ENCODE results near the gene CDH20.

Gene CDH20

GRCh38 chr18:61551586-61551985 is 218.4 kb downstream of the CDH20 start:
- H3K9me3 ChIP-seq (ENCODE audit: severe bottlenecking) = no peaks in the 10 kb centered on the region
- no peaks in the 10 kb centered on the region for H3K36me3 ChIP-seq
- H3K4me3 ChIP-seq (ENCODE audit: low read depth, low read length) = no peak overlapping the region
- DNase-seq = peak; percentile 70
- TF ChIP-seq, protein P1, sequence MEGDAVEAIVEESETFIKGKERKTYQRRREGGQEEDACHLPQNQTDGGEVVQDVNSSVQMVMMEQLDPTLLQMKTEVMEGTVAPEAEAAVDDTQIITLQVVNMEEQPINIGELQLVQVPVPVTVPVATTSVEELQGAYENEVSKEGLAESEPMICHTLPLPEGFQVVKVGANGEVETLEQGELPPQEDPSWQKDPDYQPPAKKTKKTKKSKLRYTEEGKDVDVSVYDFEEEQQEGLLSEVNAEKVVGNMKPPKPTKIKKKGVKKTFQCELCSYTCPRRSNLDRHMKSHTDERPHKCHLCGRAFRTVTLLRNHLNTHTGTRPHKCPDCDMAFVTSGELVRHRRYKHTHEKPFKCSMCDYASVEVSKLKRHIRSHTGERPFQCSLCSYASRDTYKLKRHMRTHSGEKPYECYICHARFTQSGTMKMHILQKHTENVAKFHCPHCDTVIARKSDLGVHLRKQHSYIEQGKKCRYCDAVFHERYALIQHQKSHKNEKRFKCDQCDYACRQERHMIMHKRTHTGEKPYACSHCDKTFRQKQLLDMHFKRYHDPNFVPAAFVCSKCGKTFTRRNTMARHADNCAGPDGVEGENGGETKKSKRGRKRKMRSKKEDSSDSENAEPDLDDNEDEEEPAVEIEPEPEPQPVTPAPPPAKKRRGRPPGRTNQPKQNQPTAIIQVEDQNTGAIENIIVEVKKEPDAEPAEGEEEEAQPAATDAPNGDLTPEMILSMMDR (IDR thresholded peaks at IDR 0.05; ENCODE audit: low read depth, low read length) = peak; percentile 77
- no peak overlapping the region for H3K27ac ChIP-seq
- no peaks in the 10 kb centered on the region for H3K27me3 ChIP-seq (ENCODE audit: insufficient read depth, low read depth, severe bottlenecking)

DNA sequence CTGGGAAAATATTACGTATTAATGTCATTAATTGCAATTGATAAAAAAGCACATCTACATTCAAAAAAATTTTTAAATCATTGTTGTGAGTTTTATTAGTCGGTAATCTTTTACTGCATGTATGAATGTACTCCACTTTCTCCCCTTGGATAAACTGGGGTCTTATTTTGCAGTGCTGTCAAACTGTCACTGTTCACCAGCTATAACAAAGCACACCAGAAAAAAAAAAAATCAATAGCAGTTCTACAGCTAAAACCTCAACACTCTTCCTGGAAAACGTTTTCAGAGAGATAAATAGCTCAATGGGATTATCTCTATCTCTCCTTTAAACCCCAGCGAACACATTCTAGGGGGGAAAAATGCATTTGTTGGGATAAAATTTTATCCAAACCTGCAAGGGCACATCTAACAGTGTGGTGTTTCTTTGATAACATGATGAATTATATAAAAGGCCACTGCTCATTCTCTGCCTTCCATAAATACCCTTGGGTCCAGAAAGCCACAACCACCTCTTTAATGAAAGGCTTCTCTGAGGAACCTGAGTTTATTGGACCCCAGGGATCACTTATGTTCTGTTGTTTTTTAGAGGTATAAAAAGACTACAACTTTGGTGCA is 219.9 kb downstream of the CDH20 start:
- no peak for DNase-seq
- H3K9me3 ChIP-seq (ENCODE audit: severe bottlenecking) = no peaks in the 10 kb centered on the region
- TF ChIP-seq, protein P1 (IDR thresholded peaks at IDR 0.05; ENCODE audit: low read depth, low read length) = no peak
- H3K4me3 ChIP-seq (ENCODE audit: low read depth, low read length) = no peak overlapping the region
- no peaks in the 10 kb centered on the region for H3K27me3 ChIP-seq (ENCODE audit: insufficient read depth, low read depth, severe bottlenecking)
- no peak overlapping the region for H3K27ac ChIP-seq
- no peaks in the 10 kb centered on the region for H3K36me3 ChIP-seq

DNA sequence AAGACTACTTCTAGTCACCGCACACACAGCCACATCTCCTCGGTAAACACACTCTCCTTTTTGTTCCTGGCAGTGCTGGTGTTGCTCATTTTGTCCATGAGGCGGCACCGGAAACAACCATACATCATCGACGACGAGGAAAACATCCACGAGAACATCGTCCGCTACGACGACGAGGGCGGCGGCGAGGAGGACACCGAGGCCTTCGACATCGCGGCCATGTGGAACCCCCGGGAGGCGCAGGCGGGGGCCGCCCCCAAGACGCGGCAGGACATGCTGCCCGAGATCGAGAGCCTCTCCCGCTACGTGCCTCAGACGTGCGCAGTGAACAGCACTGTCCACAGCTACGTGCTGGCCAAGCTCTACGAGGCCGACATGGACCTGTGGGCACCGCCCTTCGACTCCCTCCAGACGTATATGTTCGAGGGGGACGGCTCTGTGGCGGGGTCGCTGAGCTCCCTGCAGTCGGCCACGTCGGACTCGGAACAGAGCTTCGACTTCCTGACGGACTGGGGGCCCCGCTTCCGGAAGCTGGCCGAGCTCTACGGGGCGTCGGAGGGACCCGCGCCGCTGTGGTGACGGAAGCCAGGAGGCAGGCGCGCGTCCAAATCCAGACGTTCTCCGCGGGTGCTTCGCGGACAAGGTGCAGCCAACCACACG is 221.0 kb downstream of the CDH20 start:
- no peak overlapping the region for H3K4me3 ChIP-seq (ENCODE audit: low read depth, low read length)
- TF ChIP-seq, protein P1 (IDR thresholded peaks at IDR 0.05; ENCODE audit: low read depth, low read length) = no peak
- H3K9me3 ChIP-seq (ENCODE audit: severe bottlenecking) = peaks cover 5% of the 10 kb centered on the region
- H3K36me3 ChIP-seq = no peaks in the 10 kb centered on the region
- no peaks in the 10 kb centered on the region for H3K27me3 ChIP-seq (ENCODE audit: insufficient read depth, low read depth, severe bottlenecking)
- DNase-seq = no peak
- H3K27ac ChIP-seq = no peak overlapping the region

DNA sequence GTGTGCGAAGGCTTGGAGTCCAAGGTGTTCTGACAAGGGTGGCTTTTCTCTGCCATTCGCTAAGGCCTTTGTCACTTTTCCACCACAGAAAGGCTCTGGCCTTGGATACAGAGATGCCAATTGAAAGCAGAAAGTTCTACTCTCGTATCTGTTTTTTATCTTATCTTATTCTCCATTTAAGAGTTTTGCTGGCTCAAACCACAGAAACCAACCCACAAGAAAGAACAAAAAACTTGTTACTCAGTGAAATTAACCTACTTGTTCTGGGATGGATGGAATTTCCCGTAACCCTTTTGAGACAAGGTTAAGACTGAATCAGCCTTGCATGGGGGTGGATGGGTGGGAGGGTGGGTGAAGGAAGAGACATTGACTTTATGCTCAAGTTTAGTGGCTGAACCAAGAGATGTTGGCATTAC is 221.7 kb downstream of the CDH20 start:
- H3K4me3 ChIP-seq (ENCODE audit: low read depth, low read length) = no peak overlapping the region
- TF ChIP-seq, protein P1 (IDR thresholded peaks at IDR 0.05; ENCODE audit: low read depth, low read length) = no peak
- H3K27ac ChIP-seq = no peak overlapping the region
- peaks cover 8% of the 10 kb centered on the region for H3K9me3 ChIP-seq (ENCODE audit: severe bottlenecking)
- no peaks in the 10 kb centered on the region for H3K27me3 ChIP-seq (ENCODE audit: insufficient read depth, low read depth, severe bottlenecking)
- no peak for DNase-seq
- H3K36me3 ChIP-seq = no peaks in the 10 kb centered on the region

DNA sequence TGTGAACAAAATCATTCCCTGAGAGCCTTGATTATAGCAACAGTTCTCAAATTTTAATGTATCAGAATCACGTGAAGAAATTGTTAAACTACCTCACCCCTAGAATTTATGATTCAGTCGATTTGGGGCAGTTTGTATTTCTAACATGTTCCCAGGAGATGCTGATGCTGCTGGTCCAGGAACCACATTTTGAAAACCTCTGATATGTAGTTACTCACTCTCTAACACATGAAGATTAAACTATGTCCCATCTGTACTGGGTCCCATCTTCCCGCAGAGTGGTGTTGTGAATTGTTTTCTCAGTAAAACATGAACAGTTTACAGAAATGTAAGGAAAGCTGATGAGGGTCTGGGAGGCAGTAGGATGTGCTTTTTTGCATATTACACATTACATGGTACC is 223.1 kb downstream of the CDH20 start:
- Histone ChIP-seq H3K27ac (no peak overlapping the region), H3K36me3 (no peaks in the 10 kb centered on the region), H3K27me3 (ENCODE audit: insufficient read depth, low read depth, severe bottlenecking) (no peaks in the 10 kb centered on the region), H3K9me3 (ENCODE audit: severe bottlenecking) (peaks cover 8% of the 10 kb centered on the region), H3K4me3 (ENCODE audit: low read depth, low read length) (no peak overlapping the region)
- no peak for DNase-seq
- TF ChIP-seq, protein P1 (IDR thresholded peaks at IDR 0.05; ENCODE audit: low read depth, low read length) = no peak
